GM10266 (cell line): Measurements from ENCODE around the gene PTCHD1.

Experiments used
- DNase-seq: peaks from one replicate; pipeline ENCODE4 v3.0.0; 2012; ENCODE audit errors: extremely low spot score
- TF ChIP-seq, protein P1 (sequence below): IDR thresholded peaks from 2 replicates; pipeline ENCODE4 v1.5.1; 2012; ENCODE audit warnings: mild to moderate bottlenecking, low read depth; ENCODE audit not compliant: control insufficient read depth, insufficient read depth; ENCODE audit errors: missing control alignments

Gene PTCHD1

DNA sequence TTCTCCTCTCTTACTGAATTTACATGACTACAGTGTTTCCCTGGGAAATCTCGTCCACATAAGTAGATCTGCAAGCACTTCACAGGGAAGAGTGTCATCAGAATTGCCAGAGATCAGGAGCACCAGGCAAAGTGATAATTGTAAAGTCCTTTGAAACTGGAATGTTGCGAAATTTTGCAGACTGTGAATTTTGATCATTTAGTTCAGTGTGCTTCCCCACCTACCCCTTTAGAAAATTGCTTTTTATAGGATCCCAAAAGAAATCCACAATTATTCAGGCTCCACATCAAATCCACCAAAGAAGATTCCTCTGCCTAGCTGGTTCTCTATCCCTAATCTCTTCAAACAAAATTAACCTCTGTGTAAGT lies 10.2 kb downstream of the PTCHD1 start:
- DNase-seq = no peak
- TF ChIP-seq, protein P1, sequence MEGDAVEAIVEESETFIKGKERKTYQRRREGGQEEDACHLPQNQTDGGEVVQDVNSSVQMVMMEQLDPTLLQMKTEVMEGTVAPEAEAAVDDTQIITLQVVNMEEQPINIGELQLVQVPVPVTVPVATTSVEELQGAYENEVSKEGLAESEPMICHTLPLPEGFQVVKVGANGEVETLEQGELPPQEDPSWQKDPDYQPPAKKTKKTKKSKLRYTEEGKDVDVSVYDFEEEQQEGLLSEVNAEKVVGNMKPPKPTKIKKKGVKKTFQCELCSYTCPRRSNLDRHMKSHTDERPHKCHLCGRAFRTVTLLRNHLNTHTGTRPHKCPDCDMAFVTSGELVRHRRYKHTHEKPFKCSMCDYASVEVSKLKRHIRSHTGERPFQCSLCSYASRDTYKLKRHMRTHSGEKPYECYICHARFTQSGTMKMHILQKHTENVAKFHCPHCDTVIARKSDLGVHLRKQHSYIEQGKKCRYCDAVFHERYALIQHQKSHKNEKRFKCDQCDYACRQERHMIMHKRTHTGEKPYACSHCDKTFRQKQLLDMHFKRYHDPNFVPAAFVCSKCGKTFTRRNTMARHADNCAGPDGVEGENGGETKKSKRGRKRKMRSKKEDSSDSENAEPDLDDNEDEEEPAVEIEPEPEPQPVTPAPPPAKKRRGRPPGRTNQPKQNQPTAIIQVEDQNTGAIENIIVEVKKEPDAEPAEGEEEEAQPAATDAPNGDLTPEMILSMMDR = no peak

DNA sequence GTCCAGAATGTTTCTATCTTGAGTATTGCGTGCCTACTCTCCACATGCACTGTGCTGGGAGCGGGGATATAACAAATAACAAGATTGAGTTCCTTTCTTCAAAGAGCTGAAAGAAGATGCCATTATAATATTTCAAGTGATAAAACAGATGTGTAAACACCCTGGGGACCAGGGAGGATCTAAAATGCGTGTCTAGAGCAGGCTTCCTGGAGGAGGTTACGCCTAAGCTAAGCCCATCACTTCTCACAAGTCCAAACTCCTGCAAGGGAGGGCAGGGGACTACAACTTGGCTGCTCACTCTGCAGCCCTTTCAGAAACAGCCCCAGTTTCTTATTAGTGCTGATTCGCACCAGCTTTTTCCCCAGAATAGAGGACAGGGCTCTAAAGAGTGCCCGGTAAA lies 21.5 kb downstream of the PTCHD1 start:
- TF ChIP-seq, protein P1 = no peak
- no peak for DNase-seq

DNA sequence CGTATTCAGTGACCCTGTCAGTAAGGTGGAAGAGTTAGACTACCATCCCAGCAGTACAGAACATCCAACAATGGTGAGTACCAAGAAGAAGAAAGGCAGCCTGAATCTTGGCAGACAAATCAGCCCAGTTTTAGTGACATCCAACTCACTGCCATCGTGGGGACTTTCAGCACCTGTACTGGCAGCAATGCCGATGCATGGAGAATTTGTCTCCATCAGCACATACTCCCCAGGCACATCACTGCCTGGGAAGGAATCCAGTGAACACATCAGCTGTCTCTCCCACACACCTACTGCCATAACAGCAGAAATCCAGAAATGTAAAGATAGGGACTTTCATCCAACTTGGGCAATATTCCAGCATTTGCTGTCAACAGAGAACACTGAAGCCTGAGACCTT lies 29.8 kb downstream of the PTCHD1 start:
- no peak for DNase-seq
- TF ChIP-seq, protein P1 = no peak

DNA sequence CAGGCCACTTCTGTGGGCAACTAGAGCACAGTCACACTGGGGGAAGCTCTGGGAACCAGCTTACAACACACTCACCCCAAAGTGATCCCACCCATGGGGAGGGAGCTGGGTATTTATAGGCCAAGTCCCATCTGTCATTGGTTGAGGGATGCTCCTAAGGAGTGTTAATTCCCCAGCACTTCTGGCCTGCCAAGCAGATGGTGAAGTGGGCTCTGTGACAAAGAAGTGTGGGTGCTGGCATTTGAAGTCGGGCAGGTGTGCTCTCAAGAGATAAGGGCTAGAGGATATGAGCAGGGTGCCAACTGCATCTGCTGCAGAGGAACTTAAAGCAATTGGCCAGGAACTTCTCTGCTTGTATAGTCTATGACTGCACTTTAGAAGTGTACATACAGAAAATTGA lies 30.9 kb downstream of the PTCHD1 start:
- no peak for DNase-seq
- TF ChIP-seq, protein P1 = no peak

DNA sequence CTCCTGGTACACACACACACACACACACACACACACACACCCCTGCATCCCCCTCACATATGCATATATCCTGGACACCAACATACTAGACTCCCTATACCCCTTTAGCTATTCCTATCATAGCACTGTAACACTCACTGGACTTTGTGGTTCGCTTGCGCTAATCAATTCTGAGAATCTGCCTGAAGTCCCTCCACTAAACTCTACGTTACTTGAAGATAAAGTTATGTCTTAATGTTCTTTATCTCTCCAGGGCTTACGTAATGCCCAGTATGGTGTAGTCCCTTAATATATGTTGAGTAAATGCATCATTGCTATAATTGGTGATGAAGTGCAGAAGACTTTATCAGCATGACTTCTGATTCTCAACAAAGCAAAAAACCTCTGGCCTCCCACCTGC lies 32.3 kb downstream of the PTCHD1 start:
- TF ChIP-seq, protein P1 = no peak
- DNase-seq = no peak

DNA sequence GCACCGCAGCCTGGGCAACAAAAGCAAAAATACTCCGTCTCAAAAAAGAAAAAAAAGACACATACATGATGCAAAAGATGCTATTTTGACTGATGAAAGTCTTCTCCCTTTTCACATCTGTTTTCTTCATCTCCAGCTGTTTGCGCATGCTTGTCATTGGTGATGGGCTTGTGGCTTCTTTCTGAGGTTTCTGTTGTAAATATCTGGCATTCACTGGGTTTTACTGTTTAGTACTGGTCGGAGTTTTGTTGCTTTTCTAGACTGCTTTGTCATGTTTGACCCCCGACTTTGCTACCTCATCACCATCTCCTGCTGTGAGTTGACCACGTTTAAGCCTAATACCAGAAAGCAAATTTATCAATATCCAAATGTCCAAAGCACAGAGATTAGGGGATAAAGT lies 34.4 kb downstream of the PTCHD1 start:
- TF ChIP-seq, protein P1 = no peak
- no peak for DNase-seq

DNA sequence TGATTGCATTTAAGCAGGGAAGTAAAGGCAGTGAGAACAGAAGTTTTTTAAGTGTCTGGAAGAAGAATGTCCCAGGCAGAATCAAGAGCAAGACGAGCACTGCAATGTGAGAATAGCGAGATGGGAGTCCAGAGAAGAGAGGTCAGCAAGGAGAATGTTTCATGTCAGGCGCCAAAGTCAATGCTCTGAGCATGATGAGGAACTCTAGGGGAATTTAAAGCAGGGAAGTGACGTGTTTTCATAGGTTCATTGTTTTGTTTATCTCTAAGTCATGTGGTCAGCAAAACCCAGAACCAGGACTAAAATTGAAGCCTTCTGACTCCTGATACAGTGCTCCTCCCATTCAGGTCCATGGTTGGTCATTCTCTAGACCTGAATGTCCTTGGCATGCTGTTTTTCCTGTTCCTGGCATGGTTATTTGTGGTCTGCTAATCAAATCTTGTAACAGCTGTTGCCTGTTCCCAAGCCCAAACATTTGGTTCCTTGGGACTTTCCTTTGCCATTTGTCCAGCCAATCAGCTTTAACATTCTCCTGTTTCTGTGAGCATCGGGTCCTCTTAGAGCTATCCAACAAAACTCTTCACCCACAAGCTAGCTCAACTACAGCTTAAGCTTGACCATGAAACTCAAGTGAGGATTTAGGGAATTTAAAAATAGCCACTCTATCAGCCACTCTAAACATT lies 37.7 kb downstream of the PTCHD1 start:
- TF ChIP-seq, protein P1 = no peak
- DNase-seq = no peak
